DOHH2 (cell line): ENCODE measurements around the gene RRN3.

Experiments
- H3F3A ChIP-seq: fragments of 200-600 bp; sonication (generic), shearing (Covaris generic); 2 replicates; pipeline ENCODE4 v1.6.0; 2016; ENCODE audit warnings: antibody characterized with exemption, mild to moderate bottlenecking; ENCODE audit not compliant: control insufficient read depth, insufficient read depth
- H3K27ac ChIP-seq: fragments of 200-600 bp; sonication (generic); 2 replicates; pipeline ENCODE4 v1.5.1; 2014; ENCODE audit warnings: low read depth, mild to moderate bottlenecking, low read length, moderate library complexity
- H3K27me3 ChIP-seq: fragments of 200-600 bp; sonication (generic); 2 replicates; pipeline ENCODE4 v1.6.1; 2014; ENCODE audit warnings: mild to moderate bottlenecking, low read length, mixed read lengths; ENCODE audit not compliant: control insufficient read depth
- H3K36me3 ChIP-seq: fragments of 200-600 bp; sonication (generic); 2 replicates; pipeline ENCODE4 v1.6.1; 2014; ENCODE audit warnings: mild to moderate bottlenecking, low read length, moderate library complexity, mixed read lengths; ENCODE audit not compliant: control insufficient read depth
- H3K4me1 ChIP-seq: fragments of 200-600 bp; sonication (generic); 2 replicates; pipeline ENCODE4 v1.6.1; 2014; ENCODE audit warnings: mild to moderate bottlenecking, low read length, mixed read lengths; ENCODE audit not compliant: control insufficient read depth
- H3K4me2 ChIP-seq: fragments of 200-600 bp; sonication (generic); 2 replicates; pipeline ENCODE4 v1.6.0; 2014; ENCODE audit warnings: mild to moderate bottlenecking, low read length, moderate library complexity
- H3K4me3 ChIP-seq: fragments of 200-600 bp; sonication (generic); 2 replicates; pipeline ENCODE4 v1.5.1; 2014; ENCODE audit warnings: mild to moderate bottlenecking, low read length, mixed read lengths
- H3K79me2 ChIP-seq: fragments of 200-600 bp; sonication (generic); 2 replicates; pipeline ENCODE4 v1.6.1; 2014; ENCODE audit warnings: mild to moderate bottlenecking, low read length, mixed read lengths; ENCODE audit not compliant: control insufficient read depth
- H3K9me2 ChIP-seq: fragments of 200-600 bp; sonication (generic); replicated peaks from 2 replicates; pipeline ENCODE4 v1.6.1; 2014; ENCODE audit warnings: mild to moderate bottlenecking, low read length, mixed read lengths; ENCODE audit not compliant: control insufficient read depth
- H3K9me3 ChIP-seq: fragments of 200-600 bp; sonication (generic); 2 replicates; pipeline ENCODE4 v1.6.1; 2014; ENCODE audit warnings: antibody characterized with exemption, low read length, mixed read lengths; ENCODE audit not compliant: control insufficient read depth, insufficient read depth
- H4K20me1 ChIP-seq: fragments of 200-600 bp; sonication (generic); 2 replicates; pipeline ENCODE4 v1.6.0; 2014; ENCODE audit warnings: low read depth, mild to moderate bottlenecking, antibody characterized with exemption, low read length, moderate library complexity; ENCODE audit not compliant: control insufficient read depth, insufficient read depth
- CTCF ChIP-seq: fragments of 200-600 bp; sonication (generic); IDR thresholded peaks from one replicate; pipeline ENCODE4 v1.5.1; 2014; ENCODE audit warnings: antibody characterized with exemption, mild to moderate bottlenecking, low read depth, low read length; ENCODE audit not compliant: poor library complexity, severe bottlenecking
- EZH2phosphoT487 ChIP-seq: fragments of 200-600 bp; sonication (generic); IDR thresholded peaks from 2 replicates; pipeline ENCODE4 v1.6.1; 2017; ENCODE audit warnings: borderline replicate concordance, mild to moderate bottlenecking, antibody characterized with exemption, low read length, moderate library complexity, mixed read lengths

RRN3 gene

GRCh38 chr16:15044286-15044685, 49.8 kb downstream of the RRN3 start:
- no peaks in the 10 kb centered on the region for H4K20me1 ChIP-seq
- H3K4me2 ChIP-seq = no peak overlapping the region
- no peaks in the 10 kb centered on the region for H3K79me2 ChIP-seq
- H3K27ac ChIP-seq = no peak overlapping the region
- no peaks in the 10 kb centered on the region for H3K9me2 ChIP-seq
- TF ChIP-seq EZH2phosphoT487 = no peak
- TF ChIP-seq CTCF = no peak
- H3K9me3 ChIP-seq = no peaks in the 10 kb centered on the region
- H3K27me3 ChIP-seq = no peaks in the 10 kb centered on the region
- no peaks in the 10 kb centered on the region for H3F3A ChIP-seq
- H3K36me3 ChIP-seq = peaks cover 12% of the 10 kb centered on the region
- no peaks in the 10 kb centered on the region for H3K4me1 ChIP-seq
- H3K4me3 ChIP-seq = no peak overlapping the region

DNA sequence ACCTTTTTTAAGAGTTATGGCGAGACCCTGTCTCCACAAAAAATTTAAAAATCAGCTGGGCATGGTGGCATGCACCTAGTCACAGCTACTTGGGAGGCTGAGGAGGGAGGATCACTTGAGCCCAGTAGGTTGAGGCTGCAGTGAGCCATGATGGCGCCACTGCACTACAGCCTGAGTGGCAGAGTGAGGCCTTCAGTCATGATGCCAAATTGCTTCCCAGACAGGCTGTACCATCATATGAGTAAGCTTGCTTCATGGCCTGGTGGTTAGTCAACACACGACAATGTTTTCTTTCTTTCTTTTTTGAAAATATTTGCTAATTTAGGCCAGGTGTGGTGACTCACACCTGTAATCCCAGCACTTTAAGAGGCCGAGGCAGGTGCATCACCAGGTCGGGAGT, 50.7 kb downstream of the RRN3 start:
- Histone ChIP-seq H3K9me2 (no peaks in the 10 kb centered on the region), H3K9me3 (no peaks in the 10 kb centered on the region), H3K27me3 (no peaks in the 10 kb centered on the region), H3K79me2 (no peaks in the 10 kb centered on the region), H3K36me3 (peaks cover 21% of the 10 kb centered on the region), H4K20me1 (no peaks in the 10 kb centered on the region), H3K4me3 (no peak overlapping the region), H3F3A (no peaks in the 10 kb centered on the region), H3K4me2 (no peak overlapping the region), H3K4me1 (no peaks in the 10 kb centered on the region), H3K27ac (no peak overlapping the region)
- no peak for TF ChIP-seq EZH2phosphoT487
- TF ChIP-seq CTCF = no peak

- H3K4me3 ChIP-seq = no peak overlapping the region
- H3K36me3 ChIP-seq = peaks cover 39% of the 10 kb centered on the region
- H3K27ac ChIP-seq = no peak overlapping the region
- H3K27me3 ChIP-seq = no peaks in the 10 kb centered on the region
- no peak for TF ChIP-seq EZH2phosphoT487
- TF ChIP-seq CTCF = no peak
- H3K4me2 ChIP-seq = no peak overlapping the region
- no peaks in the 10 kb centered on the region for H4K20me1 ChIP-seq
- H3K4me1 ChIP-seq = no peaks in the 10 kb centered on the region
- no peaks in the 10 kb centered on the region for H3K79me2 ChIP-seq
- H3K9me3 ChIP-seq = no peaks in the 10 kb centered on the region
- H3F3A ChIP-seq = no peaks in the 10 kb centered on the region
- H3K9me2 ChIP-seq = no peaks in the 10 kb centered on the region
Measured at GRCh38 chr16:15041271-15042004, 52.6 kb downstream of the RRN3 start.
